Measurements from ENCODE around the gene IFI30.

Gene IFI30

GRCh38 chr19:18130523-18131242, 42.9 kb upstream of the IFI30 start:
- intact Hi-C loops (cut with DNase I; ENCODE audit: low total_unique reads), result no loop called here

GRCh38 chr19:18131841-18132596, 41.6 kb upstream of the IFI30 start:
- DNase-seq, result no peak
- no peak for TF ChIP-seq CTCF (IDR thresholded peaks at IDR 0.05)
- H3K4me1 ChIP-seq, result no peaks in the 10 kb centered on the region
- no peak overlapping the region for H3K4me3 ChIP-seq
- peaks cover 37 to 100% (median 72%) of the 10 kb centered on the region in 3 donors for H3K36me3 ChIP-seq
- intact Hi-C loops (cut with DNase I; ENCODE audit: low total_unique reads), result no loop called here
- H3K27ac ChIP-seq, result no peak overlapping the region
- H3K9me3 ChIP-seq, result no peaks in the 10 kb centered on the region
- H3K27me3 ChIP-seq, result no peaks in the 10 kb centered on the region

More at GRCh38 chr19:18130523-18131242, 42.9 kb upstream of the IFI30 start:
- Histone ChIP-seq H3K4me3 (no peak overlapping the region), H3K27me3 (no peaks in the 10 kb centered on the region), H3K4me1 (no peaks in the 10 kb centered on the region), H3K27ac (no peak overlapping the region), H3K9me3 (no peaks in the 10 kb centered on the region), H3K36me3 (peaks cover 35 to 97% (median 65%) of the 10 kb centered on the region in 3 donors)
- DNase-seq, result no peak
- no peak for TF ChIP-seq CTCF (IDR thresholded peaks at IDR 0.05)

GRCh38 chr19:18135712-18136584, 37.7 kb upstream of the IFI30 start:
- intact Hi-C loops (cut with DNase I; ENCODE audit: low total_unique reads), result no loop called here
- no peak for DNase-seq
- TF ChIP-seq CTCF (IDR thresholded peaks at IDR 0.05), result no peak

GRCh38 chr19:18137242-18137641, 36.4 kb upstream of the IFI30 start:
- no peak for TF ChIP-seq CTCF (IDR thresholded peaks at IDR 0.05)
- intact Hi-C loops (cut with DNase I; ENCODE audit: low total_unique reads), result no loop called here
- H3K27ac ChIP-seq, result no peak overlapping the region
- no peaks in the 10 kb centered on the region for H3K9me3 ChIP-seq
- no peak for DNase-seq
- H3K4me1 ChIP-seq, result no peaks in the 10 kb centered on the region
- H3K27me3 ChIP-seq, result no peaks in the 10 kb centered on the region
- peaks cover 43 to 89% (median 83%) of the 10 kb centered on the region in 3 donors for H3K36me3 ChIP-seq
- H3K4me3 ChIP-seq, result no peak overlapping the region

More at GRCh38 chr19:18135712-18136584, 37.7 kb upstream of the IFI30 start:
- H3K36me3 ChIP-seq, result peaks cover 47 to 90% (median 85%) of the 10 kb centered on the region in 3 donors
- H3K27me3 ChIP-seq, result no peaks in the 10 kb centered on the region
- no peaks in the 10 kb centered on the region for H3K4me1 ChIP-seq
- H3K9me3 ChIP-seq, result no peaks in the 10 kb centered on the region
- H3K27ac ChIP-seq, result no peak overlapping the region
- H3K4me3 ChIP-seq, result no peak overlapping the region

- Histone ChIP-seq H3K4me3 (no peak overlapping the region), H3K4me1 (no peaks in the 10 kb centered on the region), H3K9me3 (no peaks in the 10 kb centered on the region), H3K27ac (no peak overlapping the region), H3K36me3 (peaks cover 49 to 89% (median 77%) of the 10 kb centered on the region in 3 donors), H3K27me3 (no peaks in the 10 kb centered on the region)
- intact Hi-C loops (cut with DNase I; ENCODE audit: low total_unique reads), result no loop called here
- no peak for TF ChIP-seq CTCF (IDR thresholded peaks at IDR 0.05)
- no peak for DNase-seq
Observed at GRCh38 chr19:18137657-18138339, 35.8 kb upstream of the IFI30 start.
